Measurements from ENCODE around the gene KCNAB2.

KCNAB2 gene

GRCh38 chr1:6044481-6045109 is 1.1 kb upstream of the KCNAB2 start:
- Mint-ChIP-seq H3K36me3 (ENCODE audit: low read depth) (no peaks in the 10 kb centered on the region), H3K4me1 (no peaks in the 10 kb centered on the region), H3K27me3 (ENCODE audit: low read depth) (peaks cover 55% of the 10 kb centered on the region), H3K9me3 (no peaks in the 10 kb centered on the region), H3K4me3 (no peak overlapping the region), H3K27ac (no peak overlapping the region)
- TF ChIP-seq CTCF (IDR thresholded peaks at IDR 0.05; ENCODE audit: unreplicated experiment in 3 of 3), result no peak

GRCh38 chr1:6045110-6045502 is 582 bp upstream of the KCNAB2 start:
- Mint-ChIP-seq H3K4me1 (no peaks in the 10 kb centered on the region), H3K27ac (no peak overlapping the region), H3K36me3 (ENCODE audit: low read depth) (no peaks in the 10 kb centered on the region), H3K9me3 (no peaks in the 10 kb centered on the region), H3K27me3 (ENCODE audit: low read depth) (peaks cover 54% of the 10 kb centered on the region), H3K4me3 (no peak overlapping the region)
- TF ChIP-seq CTCF (IDR thresholded peaks at IDR 0.05; ENCODE audit: unreplicated experiment in 3 of 3), result no peak

- no peak overlapping the region for H3K4me3 Mint-ChIP-seq
- H3K36me3 Mint-ChIP-seq (ENCODE audit: low read depth), result no peaks in the 10 kb centered on the region
- TF ChIP-seq CTCF (IDR thresholded peaks at IDR 0.05; ENCODE audit: unreplicated experiment in 3 of 3), result no peak
- H3K9me3 Mint-ChIP-seq, result no peaks in the 10 kb centered on the region
- no peaks in the 10 kb centered on the region for H3K4me1 Mint-ChIP-seq
- H3K27ac Mint-ChIP-seq, result no peak overlapping the region
- H3K27me3 Mint-ChIP-seq (ENCODE audit: low read depth), result peaks cover 53% of the 10 kb centered on the region
Observed at GRCh38 chr1:6046279-6046678, 591 bp downstream of the KCNAB2 start.

- no peaks in the 10 kb centered on the region for H3K36me3 Mint-ChIP-seq (ENCODE audit: low read depth)
- H3K27ac Mint-ChIP-seq, result no peak overlapping the region
- H3K4me3 Mint-ChIP-seq, result no peak overlapping the region
- TF ChIP-seq CTCF (IDR thresholded peaks at IDR 0.05; ENCODE audit: unreplicated experiment in 3 of 3), result no peak
- no peaks in the 10 kb centered on the region for H3K9me3 Mint-ChIP-seq
- H3K4me1 Mint-ChIP-seq, result no peaks in the 10 kb centered on the region
- peaks cover 62% of the 10 kb centered on the region for H3K27me3 Mint-ChIP-seq (ENCODE audit: low read depth)
Observed at GRCh38 chr1:6048179-6048867, 2.6 kb downstream of the KCNAB2 start.

- no peaks in the 10 kb centered on the region for H3K9me3 Mint-ChIP-seq
- H3K27me3 Mint-ChIP-seq (ENCODE audit: low read depth), result peaks cover 54% of the 10 kb centered on the region
- H3K36me3 Mint-ChIP-seq (ENCODE audit: low read depth), result no peaks in the 10 kb centered on the region
- H3K27ac Mint-ChIP-seq, result no peak overlapping the region
- no peaks in the 10 kb centered on the region for H3K4me1 Mint-ChIP-seq
- no peak overlapping the region for H3K4me3 Mint-ChIP-seq
- no peak for TF ChIP-seq CTCF (IDR thresholded peaks at IDR 0.05; ENCODE audit: unreplicated experiment in 3 of 3)
Observed at GRCh38 chr1:6049419-6049818, 3.7 kb downstream of the KCNAB2 start.

GRCh38 chr1:6051423-6051822 is 5.7 kb downstream of the KCNAB2 start:
- no peak overlapping the region for H3K27ac Mint-ChIP-seq
- no peak overlapping the region for H3K4me3 Mint-ChIP-seq
- no peaks in the 10 kb centered on the region for H3K36me3 Mint-ChIP-seq (ENCODE audit: low read depth)
- no peak for TF ChIP-seq CTCF (IDR thresholded peaks at IDR 0.05; ENCODE audit: unreplicated experiment in 3 of 3)
- H3K4me1 Mint-ChIP-seq, result no peaks in the 10 kb centered on the region
- no peaks in the 10 kb centered on the region for H3K9me3 Mint-ChIP-seq
- H3K27me3 Mint-ChIP-seq (ENCODE audit: low read depth), result peaks cover 49% of the 10 kb centered on the region

All from nephron (organoid).